Tibial nerve (tissue), 4 donors: ENCODE data around the gene MAGI1. TPM values are rescaled to one million over a fixed set of nuclear protein-coding genes. Genes with fewer than 3 reads are reported as not detected.

Experiments used
- DNase-seq, 2 donors: peaks; one replicate each; pipeline ENCODE4 v3.0.0-alpha.2; 2019; ENCODE audit warnings: low spot score in 2 of 2
- H3K27ac ChIP-seq, 4 donors: fragments of 200-600 bp; sonication (generic) in 3 of 4; one replicate each; pipeline ENCODE4 v1.5.1; 2017 to 2019; ENCODE audit warnings: mild to moderate bottlenecking in 1 of 4
- H3K27me3 ChIP-seq, 2 donors: fragments of 200-600 bp; sonication (generic) in 1 of 2; one replicate each; pipeline versions ENCODE4 v1.5.1 to v1.6.0; 2017 to 2019
- H3K36me3 ChIP-seq, 3 donors: fragments of 200-600 bp; sonication (generic); one replicate each; pipeline ENCODE4 v1.5.1; 2018 to 2019
- H3K4me1 ChIP-seq, 4 donors: fragments of 200-600 bp; sonication (generic) in 3 of 4; one replicate each; pipeline ENCODE4 v1.5.1; 2017 to 2019
- H3K4me3 ChIP-seq, 4 donors: fragments of 200-600 bp; sonication (generic) in 3 of 4; one replicate each; pipeline ENCODE4 v1.5.1; 2017 to 2019; ENCODE audit warnings: mild to moderate bottlenecking in 1 of 4, moderate library complexity in 1 of 4
- H3K9me3 ChIP-seq, 4 donors: fragments of 200-600 bp; sonication (generic) in 3 of 4; one replicate each; pipeline ENCODE4 v1.5.1; 2017 to 2019
- EP300 ChIP-seq, 2 donors: sonication (generic); formaldehyde crosslinking; IDR thresholded peaks; one replicate each; pipeline ENCODE4 v1.6.1; 2017; ENCODE audit warnings: antibody characterized with exemption in 2 of 2, mild to moderate bottlenecking in 1 of 2
- POLR2A ChIP-seq, 2 donors: fragments of 450-650 bp; IDR thresholded peaks; one replicate each; pipeline ENCODE4 v1.6.1; 2017; ENCODE audit warnings: antibody characterized with exemption in 2 of 2, mild to moderate bottlenecking in 2 of 2, moderate library complexity in 2 of 2
- WGBS, 2 donors: methylation state at CpG; one replicate each; pipeline ENCODE4 v1.1.5; 2018; 5-methylcytosine and 5-hydroxymethylcytosine counted together
- total RNA-seq, 4 donors: library from RNA; depleted of rRNA; stranded (reverse); fragments of >200 nt; gene quantifications; one replicate each; pipeline ENCODE4 v1.1.0, GENCODE V29; 2016
- TF ChIP-seq, protein P1 (sequence below), 5 experiments: fragments of 200-600 bp in 3 of 5; fragments of 450-650 bp in 2 of 5; sonication (generic) in 3 of 5; IDR thresholded peaks; one replicate each; pipeline ENCODE4 v1.5.1; 2016 to 2019; ENCODE audit warnings: antibody characterized with exemption in 5 of 5, mild to moderate bottlenecking in 3 of 5, moderate library complexity in 2 of 5

The MAGI1 gene
- total RNA-seq, 4 donors from 2014 or later, result 30.6 to 52.8 (median 36.1) TPM

DNA sequence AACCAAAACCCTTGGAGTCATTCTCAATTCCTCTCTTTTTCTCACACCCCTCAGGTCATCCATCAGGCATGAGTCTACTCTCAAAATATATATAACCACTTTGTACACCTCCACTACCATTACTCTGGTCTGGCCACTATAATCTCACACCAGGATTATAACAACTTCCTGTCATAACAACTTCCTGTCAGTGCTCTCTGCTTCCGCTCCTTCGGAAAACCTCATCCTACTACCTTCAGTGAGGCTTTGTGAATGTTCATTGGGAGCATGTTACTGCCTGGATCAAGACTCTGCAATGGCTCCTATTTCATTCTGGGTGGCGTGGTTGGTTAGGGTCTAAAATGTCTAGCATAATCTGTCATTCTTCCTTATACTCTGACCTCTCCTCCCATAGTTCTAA lies 447.4 kb downstream of the MAGI1 start:
- Histone ChIP-seq H3K27ac (no peak overlapping the region), H3K27me3 (no peaks in the 10 kb centered on the region), H3K9me3 (no peaks in the 10 kb centered on the region), H3K4me1 (peaks cover 0 to 8% (median 0%) of the 10 kb centered on the region in 4 donors), H3K4me3 (no peak overlapping the region), H3K36me3 (no peaks in the 10 kb centered on the region)
- no peak for DNase-seq
- WGBS, 2 donors, result 89 to 94% methylated on average over 3 of the region's 3 CpGs
- TF ChIP-seq POLR2A (IDR thresholded peaks at IDR 0.05) (no peak), EP300 (IDR thresholded peaks at IDR 0.05) (no peak)
- TF ChIP-seq, protein P1, sequence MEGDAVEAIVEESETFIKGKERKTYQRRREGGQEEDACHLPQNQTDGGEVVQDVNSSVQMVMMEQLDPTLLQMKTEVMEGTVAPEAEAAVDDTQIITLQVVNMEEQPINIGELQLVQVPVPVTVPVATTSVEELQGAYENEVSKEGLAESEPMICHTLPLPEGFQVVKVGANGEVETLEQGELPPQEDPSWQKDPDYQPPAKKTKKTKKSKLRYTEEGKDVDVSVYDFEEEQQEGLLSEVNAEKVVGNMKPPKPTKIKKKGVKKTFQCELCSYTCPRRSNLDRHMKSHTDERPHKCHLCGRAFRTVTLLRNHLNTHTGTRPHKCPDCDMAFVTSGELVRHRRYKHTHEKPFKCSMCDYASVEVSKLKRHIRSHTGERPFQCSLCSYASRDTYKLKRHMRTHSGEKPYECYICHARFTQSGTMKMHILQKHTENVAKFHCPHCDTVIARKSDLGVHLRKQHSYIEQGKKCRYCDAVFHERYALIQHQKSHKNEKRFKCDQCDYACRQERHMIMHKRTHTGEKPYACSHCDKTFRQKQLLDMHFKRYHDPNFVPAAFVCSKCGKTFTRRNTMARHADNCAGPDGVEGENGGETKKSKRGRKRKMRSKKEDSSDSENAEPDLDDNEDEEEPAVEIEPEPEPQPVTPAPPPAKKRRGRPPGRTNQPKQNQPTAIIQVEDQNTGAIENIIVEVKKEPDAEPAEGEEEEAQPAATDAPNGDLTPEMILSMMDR (IDR thresholded peaks at IDR 0.05), result no peak

DNA sequence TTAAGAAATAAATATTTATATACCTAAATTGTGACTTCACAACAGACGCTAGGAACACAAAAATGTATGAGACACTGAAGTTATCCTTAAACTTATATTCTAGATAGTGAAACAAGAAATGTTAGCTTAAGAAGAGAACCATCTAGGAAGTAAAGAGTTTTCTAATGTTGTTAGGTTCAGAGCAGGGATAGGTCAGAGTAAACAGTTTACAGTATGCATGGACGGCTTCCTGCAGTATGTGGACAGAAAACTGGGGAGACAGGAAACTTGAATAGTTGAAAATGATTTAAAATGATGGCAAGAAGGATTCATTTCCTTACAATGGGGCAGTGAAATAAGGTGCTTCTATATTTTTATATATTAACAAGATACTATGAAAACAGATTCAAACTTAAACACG lies 449.8 kb downstream of the MAGI1 start:
- Histone ChIP-seq H3K4me3 (no peak overlapping the region), H3K36me3 (no peaks in the 10 kb centered on the region), H3K4me1 (peaks cover 0 to 12% (median 0%) of the 10 kb centered on the region in 4 donors), H3K9me3 (no peaks in the 10 kb centered on the region), H3K27me3 (no peaks in the 10 kb centered on the region), H3K27ac (no peak overlapping the region)
- TF ChIP-seq EP300 (IDR thresholded peaks at IDR 0.05) (no peak), POLR2A (IDR thresholded peaks at IDR 0.05) (no peak)
- TF ChIP-seq, protein P1 (IDR thresholded peaks at IDR 0.05), result no peak
- WGBS, 2 donors, result 92 to 96% methylated on average over 3 of the region's 3 CpGs
- no peak for DNase-seq

- no peak for TF ChIP-seq POLR2A (IDR thresholded peaks at IDR 0.05)
- TF ChIP-seq, protein P1 (IDR thresholded peaks at IDR 0.05), result no peak
- TF ChIP-seq EP300 (IDR thresholded peaks at IDR 0.05), result no peak
- no peaks in the 10 kb centered on the region for H3K36me3 ChIP-seq
- 85 to 94% methylated on average over 12 of the region's 12 CpGs for WGBS, 2 donors
- H3K27ac ChIP-seq, result no peak overlapping the region
- no peak for DNase-seq
- H3K4me3 ChIP-seq, result no peak overlapping the region
- no peaks in the 10 kb centered on the region for H3K27me3 ChIP-seq
- no peaks in the 10 kb centered on the region for H3K9me3 ChIP-seq
- peaks cover 0 to 17% (median 0%) of the 10 kb centered on the region in 4 donors for H3K4me1 ChIP-seq
Observed at GRCh38 chr3:65587650-65588439, 450.9 kb downstream of the MAGI1 start.

DNA sequence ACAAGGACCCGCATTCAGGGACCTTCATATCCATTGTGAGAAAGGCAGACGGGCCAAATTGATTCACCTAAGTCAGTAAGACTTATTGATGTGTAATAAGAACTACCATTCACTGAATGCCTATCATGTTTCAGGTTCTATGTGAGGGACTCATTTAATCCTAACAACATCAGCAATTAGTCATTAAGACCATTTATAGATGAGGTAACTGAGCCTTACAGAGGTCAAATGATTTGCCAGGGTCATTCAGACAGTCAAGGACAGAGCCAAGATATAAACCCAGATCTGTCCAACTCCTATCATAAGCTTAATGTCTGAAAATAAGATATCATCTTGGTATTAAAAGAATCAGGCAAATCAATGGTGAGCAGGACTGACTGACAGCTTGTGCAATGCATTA lies 453.8 kb downstream of the MAGI1 start:
- Histone ChIP-seq H3K4me3 (no peak overlapping the region), H3K4me1 (peaks cover 0 to 9% (median 0%) of the 10 kb centered on the region in 4 donors), H3K9me3 (no peaks in the 10 kb centered on the region), H3K27ac (no peak overlapping the region), H3K36me3 (no peaks in the 10 kb centered on the region), H3K27me3 (no peaks in the 10 kb centered on the region)
- no peak for TF ChIP-seq EP300 (IDR thresholded peaks at IDR 0.05)
- no peak for DNase-seq
- WGBS, 2 donors, result 98% methylated on average over 2 of the region's 2 CpGs

GRCh38 chr3:65584002-65584401 lies 454.7 kb downstream of the MAGI1 start:
- H3K9me3 ChIP-seq, result no peaks in the 10 kb centered on the region

More at GRCh38 chr3:65584002-65584401, 454.7 kb downstream of the MAGI1 start:
- peaks cover 0 to 9% (median 0%) of the 10 kb centered on the region in 4 donors for H3K4me1 ChIP-seq
- DNase-seq, result no peak
- H3K4me3 ChIP-seq, result no peak overlapping the region
- TF ChIP-seq EP300 (IDR thresholded peaks at IDR 0.05) (no peak), POLR2A (IDR thresholded peaks at IDR 0.05) (no peak)
- TF ChIP-seq, protein P1 (IDR thresholded peaks at IDR 0.05), result no peak
- no peaks in the 10 kb centered on the region for H3K27me3 ChIP-seq
- H3K36me3 ChIP-seq, result no peaks in the 10 kb centered on the region
- H3K27ac ChIP-seq, result no peak overlapping the region
